Left ventricle myocardium inferior (tissue), 1 donor: ENCODE measurements around the gene PARD3B. TPM values are rescaled to one million over a fixed set of nuclear protein-coding genes. Genes with fewer than 3 reads are reported as not detected.

Experiments used
- DNase-seq: peaks from one replicate; pipeline ENCODE4 v3.0.0-alpha.2; 2020
- H3K27ac ChIP-seq: fragments of 200-600 bp; replicated peaks from 2 replicates; pipeline ENCODE4 v1.8.0; 2021
- H3K27me3 ChIP-seq: fragments of 200-600 bp; 2 replicates; pipeline ENCODE4 v1.8.0; 2021; ENCODE audit warnings: low read depth
- H3K36me3 ChIP-seq: fragments of 200-600 bp; 2 replicates; pipeline ENCODE4 v1.8.0; 2021
- H3K4me1 ChIP-seq: fragments of 200-600 bp; 2 replicates; pipeline ENCODE4 v1.8.0; 2021
- H3K4me3 ChIP-seq: fragments of 200-600 bp; 2 replicates; pipeline ENCODE4 v1.8.0; 2021; ENCODE audit warnings: mild to moderate bottlenecking, moderate library complexity
- H3K9me3 ChIP-seq: fragments of 200-600 bp; replicated peaks from 2 replicates; pipeline ENCODE4 v1.8.0; 2021
- CTCF ChIP-seq: fragments of 200-600 bp; IDR thresholded peaks from 2 replicates; pipeline ENCODE4 v1.8.0; 2021; ENCODE audit warnings: antibody characterized with exemption, mild to moderate bottlenecking, borderline replicate concordance
- intact Hi-C: fragments of 100-400 bp; cut with micrococcal nuclease; formaldehyde crosslinking; loops from one replicate; pipeline ENCODE4 v1.11.0; 2022
- total RNA-seq: library from RNA; stranded (reverse); fragmentation: NEBNext Ultra II Directional; extraction: Animal tissue kit (Norgen Biotek cat#: 25700); gene quantifications from one replicate; pipeline ENCODE4 v1.2.1, GENCODE V29; 2021
- donor health status: DM: no; HTN: yes; CAD: no; lungs with severe emphysema.

PARD3B gene
- total RNA-seq, 1 donor from 2014 or later: 9.1 TPM

- DNase-seq: no peak
- H3K27me3 ChIP-seq: no peaks in the 10 kb centered on the region
- intact Hi-C loops: no loop called here
- H3K36me3 ChIP-seq: no peaks in the 10 kb centered on the region
- no peaks in the 10 kb centered on the region for H3K4me1 ChIP-seq
- no peaks in the 10 kb centered on the region for H3K9me3 ChIP-seq
- H3K27ac ChIP-seq: no peak overlapping the region
- H3K4me3 ChIP-seq: no peak overlapping the region
- no peak for TF ChIP-seq CTCF
Observed at GRCh38 chr2:205287316-205287715, 742.0 kb downstream of the PARD3B start.

GRCh38 chr2:205288686-205289085, 743.4 kb downstream of the PARD3B start:
- DNase-seq: no peak
- Histone ChIP-seq H3K27ac (no peak overlapping the region), H3K27me3 (no peaks in the 10 kb centered on the region), H3K4me1 (no peaks in the 10 kb centered on the region), H3K4me3 (no peak overlapping the region), H3K9me3 (no peaks in the 10 kb centered on the region), H3K36me3 (no peaks in the 10 kb centered on the region)
- intact Hi-C loops: no loop called here
- TF ChIP-seq CTCF: no peak

GRCh38 chr2:205290299-205290698, 745.0 kb downstream of the PARD3B start:
- intact Hi-C loops: no loop called here
- no peaks in the 10 kb centered on the region for H3K4me1 ChIP-seq
- no peak overlapping the region for H3K4me3 ChIP-seq
- no peak overlapping the region for H3K27ac ChIP-seq
- H3K36me3 ChIP-seq: no peaks in the 10 kb centered on the region
- no peaks in the 10 kb centered on the region for H3K9me3 ChIP-seq
- no peak for DNase-seq
- no peaks in the 10 kb centered on the region for H3K27me3 ChIP-seq
- TF ChIP-seq CTCF: no peak

GRCh38 chr2:205292665-205293295, 747.5 kb downstream of the PARD3B start:
- intact Hi-C loops: no loop called here
- Histone ChIP-seq H3K36me3 (no peaks in the 10 kb centered on the region), H3K27me3 (no peaks in the 10 kb centered on the region), H3K27ac (no peak overlapping the region), H3K4me1 (no peaks in the 10 kb centered on the region), H3K9me3 (no peaks in the 10 kb centered on the region), H3K4me3 (no peak overlapping the region)
- DNase-seq: no peak
- no peak for TF ChIP-seq CTCF

GRCh38 chr2:205293559-205293958, 748.3 kb downstream of the PARD3B start:
- H3K36me3 ChIP-seq: no peaks in the 10 kb centered on the region
- DNase-seq: no peak
- H3K9me3 ChIP-seq: no peaks in the 10 kb centered on the region
- TF ChIP-seq CTCF: no peak
- no peaks in the 10 kb centered on the region for H3K27me3 ChIP-seq
- H3K4me3 ChIP-seq: no peak overlapping the region
- H3K4me1 ChIP-seq: no peaks in the 10 kb centered on the region
- intact Hi-C loops: no loop called here
- no peak overlapping the region for H3K27ac ChIP-seq

- TF ChIP-seq CTCF: no peak
- Histone ChIP-seq H3K27ac (no peak overlapping the region), H3K4me3 (no peak overlapping the region), H3K27me3 (no peaks in the 10 kb centered on the region), H3K9me3 (no peaks in the 10 kb centered on the region), H3K36me3 (no peaks in the 10 kb centered on the region), H3K4me1 (no peaks in the 10 kb centered on the region)
- intact Hi-C loops: no loop called here
- DNase-seq: no peak
Observed at GRCh38 chr2:205296959-205297358, 751.7 kb downstream of the PARD3B start.
